ENCODE measurements around the gene CCNK.

CCNK gene

DNA sequence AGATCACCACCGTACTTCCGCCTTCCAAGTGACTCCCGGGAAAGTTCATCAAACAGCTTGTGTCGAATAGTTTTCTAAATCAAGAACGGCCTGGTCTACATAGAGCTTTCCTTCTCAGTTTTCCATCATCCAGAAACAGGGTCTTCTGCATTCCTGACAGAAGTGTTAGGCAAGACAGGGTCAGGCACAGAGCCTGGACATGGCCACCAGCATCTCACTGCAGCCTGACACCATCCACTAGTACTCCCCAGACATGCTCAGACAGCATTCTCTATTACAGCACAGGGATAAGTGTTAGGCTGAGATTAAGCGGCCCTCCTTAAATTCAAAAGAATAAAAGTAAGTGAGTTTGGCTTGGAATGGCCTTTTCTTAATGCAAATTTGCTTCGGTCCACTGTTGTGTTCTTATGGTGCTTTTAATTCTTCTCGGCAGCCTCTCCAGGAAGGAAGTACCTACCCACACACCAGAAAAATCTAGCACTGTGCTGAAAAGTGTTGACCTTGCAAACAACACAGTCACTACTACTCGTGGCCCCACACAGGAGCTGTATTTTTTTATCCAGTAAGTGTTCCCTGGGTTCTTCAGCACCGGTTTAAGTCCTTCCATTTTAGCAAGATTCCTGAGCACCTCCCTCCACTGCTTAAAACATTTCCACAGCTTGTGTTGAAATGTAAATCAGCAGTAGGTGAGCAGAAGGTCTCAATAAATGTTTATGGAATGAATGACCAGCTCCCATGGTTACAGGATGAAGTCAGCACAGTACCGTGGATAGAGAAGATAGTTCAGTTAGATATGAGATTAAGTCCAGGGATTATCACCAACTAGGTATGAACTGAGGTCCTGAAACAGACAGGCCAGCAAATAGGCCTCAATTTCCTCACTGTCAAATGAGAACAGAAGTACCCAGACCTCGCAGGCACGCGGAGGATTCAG, 44.7 kb upstream of the CCNK start:
- no peak for DNase-seq (ENCODE audit: low spot score)
- no peaks in the 10 kb centered on the region for H3K4me1 ChIP-seq (ENCODE audit: insufficient read depth, poor library complexity, severe bottlenecking)
- TF ChIP-seq, protein P1, sequence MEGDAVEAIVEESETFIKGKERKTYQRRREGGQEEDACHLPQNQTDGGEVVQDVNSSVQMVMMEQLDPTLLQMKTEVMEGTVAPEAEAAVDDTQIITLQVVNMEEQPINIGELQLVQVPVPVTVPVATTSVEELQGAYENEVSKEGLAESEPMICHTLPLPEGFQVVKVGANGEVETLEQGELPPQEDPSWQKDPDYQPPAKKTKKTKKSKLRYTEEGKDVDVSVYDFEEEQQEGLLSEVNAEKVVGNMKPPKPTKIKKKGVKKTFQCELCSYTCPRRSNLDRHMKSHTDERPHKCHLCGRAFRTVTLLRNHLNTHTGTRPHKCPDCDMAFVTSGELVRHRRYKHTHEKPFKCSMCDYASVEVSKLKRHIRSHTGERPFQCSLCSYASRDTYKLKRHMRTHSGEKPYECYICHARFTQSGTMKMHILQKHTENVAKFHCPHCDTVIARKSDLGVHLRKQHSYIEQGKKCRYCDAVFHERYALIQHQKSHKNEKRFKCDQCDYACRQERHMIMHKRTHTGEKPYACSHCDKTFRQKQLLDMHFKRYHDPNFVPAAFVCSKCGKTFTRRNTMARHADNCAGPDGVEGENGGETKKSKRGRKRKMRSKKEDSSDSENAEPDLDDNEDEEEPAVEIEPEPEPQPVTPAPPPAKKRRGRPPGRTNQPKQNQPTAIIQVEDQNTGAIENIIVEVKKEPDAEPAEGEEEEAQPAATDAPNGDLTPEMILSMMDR (IDR thresholded peaks at IDR 0.05; ENCODE audit: poor library complexity, severe bottlenecking): no peak
- no peaks in the 10 kb centered on the region for H3K9me3 ChIP-seq (ENCODE audit: severe bottlenecking)
- H3K27ac ChIP-seq (ENCODE audit: poor library complexity, severe bottlenecking): no peak overlapping the region
- no peak for ATAC-seq (ENCODE audit: low read depth)
- no peaks in the 10 kb centered on the region for H3K27me3 ChIP-seq (ENCODE audit: insufficient read depth, poor library complexity, severe bottlenecking)
- H3K4me3 ChIP-seq (ENCODE audit: severe bottlenecking): no peak overlapping the region
- peaks cover 40% of the 10 kb centered on the region for H3K36me3 ChIP-seq (ENCODE audit: low read depth)

DNA sequence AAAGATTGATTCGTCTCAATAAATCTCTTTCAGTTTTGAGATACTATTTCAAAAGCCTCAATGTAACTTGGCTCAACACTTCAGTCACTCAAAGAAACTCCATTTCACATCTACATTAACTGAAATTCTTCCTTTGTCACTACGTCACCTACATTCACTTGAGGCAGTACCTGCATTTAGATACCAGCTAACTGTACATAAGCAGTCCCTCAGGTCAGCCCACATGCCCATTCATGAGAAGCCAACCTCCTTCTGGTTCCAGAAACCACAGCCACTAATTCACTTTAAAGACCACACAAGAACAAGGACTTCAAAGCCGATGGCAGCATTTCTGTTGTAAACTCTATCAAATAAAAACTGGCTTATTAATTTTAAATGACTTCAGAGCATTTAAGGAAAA, 43.5 kb upstream of the CCNK start:
- Histone ChIP-seq H3K27ac (ENCODE audit: poor library complexity, severe bottlenecking) (no peak overlapping the region), H3K4me3 (ENCODE audit: severe bottlenecking) (no peak overlapping the region), H3K27me3 (ENCODE audit: insufficient read depth, poor library complexity, severe bottlenecking) (no peaks in the 10 kb centered on the region), H3K36me3 (ENCODE audit: low read depth) (peaks cover 37% of the 10 kb centered on the region), H3K9me3 (ENCODE audit: severe bottlenecking) (no peaks in the 10 kb centered on the region), H3K4me1 (ENCODE audit: insufficient read depth, poor library complexity, severe bottlenecking) (no peaks in the 10 kb centered on the region)
- DNase-seq (ENCODE audit: low spot score) (no peak), ATAC-seq (ENCODE audit: low read depth) (no peak)
- TF ChIP-seq, protein P1 (IDR thresholded peaks at IDR 0.05; ENCODE audit: poor library complexity, severe bottlenecking): no peak

DNA sequence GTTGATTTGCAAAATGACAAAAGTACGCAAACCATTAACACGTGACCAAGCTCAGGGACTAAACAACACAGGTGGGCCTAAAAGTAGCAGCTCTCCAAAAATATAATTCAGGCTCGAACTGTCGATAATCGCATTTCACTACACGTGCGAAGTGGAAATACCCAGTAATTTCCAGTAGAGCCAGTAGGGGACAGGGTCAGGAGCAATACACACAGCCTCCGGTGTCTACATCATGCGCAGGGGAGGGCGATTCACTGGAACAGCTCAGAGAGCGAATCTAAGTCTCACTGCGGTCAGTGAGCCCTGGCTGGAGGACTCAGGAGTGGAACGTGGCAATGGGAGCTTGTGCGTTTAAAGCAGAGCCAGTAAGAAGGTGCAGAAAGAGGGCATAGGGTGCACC, 40.9 kb upstream of the CCNK start:
- Histone ChIP-seq H3K27me3 (ENCODE audit: insufficient read depth, poor library complexity, severe bottlenecking) (no peaks in the 10 kb centered on the region), H3K9me3 (ENCODE audit: severe bottlenecking) (no peaks in the 10 kb centered on the region), H3K4me1 (ENCODE audit: insufficient read depth, poor library complexity, severe bottlenecking) (no peaks in the 10 kb centered on the region), H3K27ac (ENCODE audit: poor library complexity, severe bottlenecking) (no peak overlapping the region), H3K4me3 (ENCODE audit: severe bottlenecking) (no peak overlapping the region), H3K36me3 (ENCODE audit: low read depth) (peaks cover 37% of the 10 kb centered on the region)
- TF ChIP-seq, protein P1 (IDR thresholded peaks at IDR 0.05; ENCODE audit: poor library complexity, severe bottlenecking): no peak
- DNase-seq (ENCODE audit: low spot score) (no peak), ATAC-seq (ENCODE audit: low read depth) (no peak)

DNA sequence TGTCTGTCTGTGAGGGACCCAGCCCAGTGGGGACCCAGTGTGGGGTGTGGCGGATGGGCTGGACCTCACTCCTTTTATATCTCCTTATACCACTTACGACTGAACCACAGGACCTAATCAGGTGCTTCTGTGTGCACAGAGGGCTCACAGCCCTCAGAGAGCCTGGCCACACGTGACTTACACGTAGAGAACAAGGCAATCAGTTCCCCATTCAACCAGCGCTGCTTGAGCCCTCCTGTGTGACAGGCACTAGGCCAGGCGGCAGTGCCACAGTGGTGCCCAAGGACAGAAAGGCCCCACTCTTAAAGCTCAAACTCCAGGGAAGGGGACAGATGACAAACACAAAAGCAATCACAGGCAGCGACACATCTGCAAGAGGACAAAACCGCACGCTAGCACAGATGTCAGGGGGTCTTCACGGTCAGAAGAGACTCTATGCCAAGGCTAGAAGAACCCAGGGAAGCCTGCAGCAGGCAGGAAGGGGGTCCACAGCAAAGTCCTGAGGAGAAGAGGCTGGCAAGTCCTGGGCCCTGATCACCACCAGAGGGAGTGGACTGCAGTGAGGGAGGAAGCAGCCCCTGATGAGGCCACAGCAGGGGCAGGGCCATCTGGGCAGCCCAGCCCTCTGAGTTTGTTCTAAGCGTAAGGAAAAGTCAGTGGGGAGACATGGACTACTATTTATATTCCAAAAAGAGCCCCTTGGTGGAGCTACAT, 39.9 kb upstream of the CCNK start:
- no peaks in the 10 kb centered on the region for H3K4me1 ChIP-seq (ENCODE audit: insufficient read depth, poor library complexity, severe bottlenecking)
- ATAC-seq (ENCODE audit: low read depth) (peak; percentile 52; the same call in 1 of the 3 replicates), DNase-seq (ENCODE audit: low spot score) (no peak)
- TF ChIP-seq, protein P1 (IDR thresholded peaks at IDR 0.05; ENCODE audit: poor library complexity, severe bottlenecking): no peak
- H3K9me3 ChIP-seq (ENCODE audit: severe bottlenecking): no peaks in the 10 kb centered on the region
- H3K36me3 ChIP-seq (ENCODE audit: low read depth): peaks cover 42% of the 10 kb centered on the region
- no peak overlapping the region for H3K4me3 ChIP-seq (ENCODE audit: severe bottlenecking)
- H3K27ac ChIP-seq (ENCODE audit: poor library complexity, severe bottlenecking): no peak overlapping the region
- H3K27me3 ChIP-seq (ENCODE audit: insufficient read depth, poor library complexity, severe bottlenecking): no peaks in the 10 kb centered on the region

All from RWPE2 (cell line).